NB4 (cell line): ENCODE results near the gene ESYT2.
A peak's percentile ranks its signal among the peaks of the same experiment; 100 is the strongest.
"Not testable (repeated sequence)": the region's sequence is repeated elsewhere in the genome, so short reads cannot be mapped to it uniquely, and the experiment has no call there.

Source experiments
- DNase-seq: peaks from one replicate; pipeline ENCODE4 v3.0.0; 2010; ENCODE audit warnings: low read depth
- H3K4me3 ChIP-seq: one replicate; pipeline ENCODE4 v1.5.1; 2011; ENCODE audit warnings: mild to moderate bottlenecking, low read depth, low read length, moderate library complexity
- CTCF ChIP-seq: IDR thresholded peaks from one replicate; pipeline ENCODE4 v1.5.1; 2012; ENCODE audit warnings: low read depth, low read length
- MAX ChIP-seq: IDR thresholded peaks from 2 replicates; pipeline ENCODE4 v1.6.1; 2011; ENCODE audit warnings: low read depth, low read length
- MYC ChIP-seq: IDR thresholded peaks from 2 replicates; pipeline ENCODE4 v1.6.1; 2011; ENCODE audit warnings: low read depth, low read length
- POLR2A ChIP-seq: IDR thresholded peaks from 2 replicates; pipeline ENCODE4 v1.6.1; 2011; ENCODE audit warnings: mild to moderate bottlenecking; ENCODE audit not compliant: insufficient read length; ENCODE audit errors: extremely low read depth

ESYT2 gene

GRCh38 chr7:158867214-158867984 lies 38.1 kb upstream of the ESYT2 start:
- no peak for TF ChIP-seq MAX
- no peak for TF ChIP-seq MYC
- TF ChIP-seq POLR2A: no peak
- TF ChIP-seq CTCF: no peak
- no peak overlapping the region for H3K4me3 ChIP-seq
- no peak for DNase-seq

GRCh38 chr7:158865977-158866376 lies 36.7 kb upstream of the ESYT2 start:
- TF ChIP-seq POLR2A (no peak), CTCF (no peak), MYC (no peak), MAX (no peak)
- no peak overlapping the region for H3K4me3 ChIP-seq
- no peak for DNase-seq

- no peak overlapping the region for H3K4me3 ChIP-seq
- peak; percentile 69 for DNase-seq
- TF ChIP-seq MYC: peak; percentile 97
- peak; percentile 99 for TF ChIP-seq MAX
- no peak for TF ChIP-seq POLR2A
These were observed 36.2 kb upstream of the ESYT2 start for GRCh38 chr7:158865462-158865922.

- no peak overlapping the region for H3K4me3 ChIP-seq
- TF ChIP-seq CTCF (no peak), MAX (no peak), POLR2A (no peak), MYC (no peak)
These were observed 35.5 kb upstream of the ESYT2 start for GRCh38 chr7:158864833-158865232.

GRCh38 chr7:158864507-158864820 lies 35.2 kb upstream of the ESYT2 start:
- TF ChIP-seq MYC (no peak), CTCF (no peak), POLR2A (no peak), MAX (no peak)
- DNase-seq: no peak
- peak overlapping the region; percentile 42 for H3K4me3 ChIP-seq

More at GRCh38 chr7:158864833-158865232, 35.5 kb upstream of the ESYT2 start:
- DNase-seq: no peak

GRCh38 chr7:158863611-158864506 lies 34.5 kb upstream of the ESYT2 start:
- DNase-seq: peak; percentile 85
- TF ChIP-seq CTCF: no peak
- no peak for TF ChIP-seq POLR2A
- TF ChIP-seq MAX: no peak
- no peak; the same call in 1 of the 2 replicates for TF ChIP-seq MYC

GRCh38 chr7:158862985-158863610 lies 33.8 kb upstream of the ESYT2 start:
- not testable (repeated sequence) for DNase-seq
- peak overlapping the region; percentile 49 for H3K4me3 ChIP-seq

More at GRCh38 chr7:158863611-158864506, 34.5 kb upstream of the ESYT2 start:
- peak overlapping the region; percentile 49 for H3K4me3 ChIP-seq
